ENCODE results near the gene ZNHIT1.
A peak's percentile ranks its signal among the peaks of the same experiment; 100 is the strongest.
"Not testable (repeated sequence)": the region's sequence is repeated elsewhere in the genome, so short reads cannot be mapped to it uniquely, and the experiment has no call there.

The ZNHIT1 gene

GRCh38 chr7:101189109-101189508 is 28.9 kb upstream of the ZNHIT1 start:
- no peak for DNase-seq

DNA sequence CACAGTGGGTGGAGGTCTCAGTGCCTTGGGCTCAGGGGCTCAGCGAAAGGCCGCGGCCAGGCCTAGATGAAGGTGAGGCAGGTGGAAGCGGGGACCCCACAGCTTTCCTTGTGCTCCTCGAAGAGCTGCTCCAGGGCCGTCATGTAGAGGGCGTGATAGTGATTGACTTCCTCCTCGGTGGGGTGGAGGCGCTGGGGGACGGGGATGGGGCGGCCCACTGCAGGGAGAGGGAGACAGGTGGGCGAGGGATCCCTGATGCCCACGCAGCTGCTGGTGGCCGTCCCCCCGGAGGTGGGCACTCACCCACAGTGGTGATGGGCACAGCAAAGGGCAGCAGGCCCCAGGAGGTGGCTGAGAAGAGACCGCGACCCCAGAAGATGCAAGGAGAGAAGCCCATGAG is 22.1 kb upstream of the ZNHIT1 start:
- no peak for DNase-seq

DNA sequence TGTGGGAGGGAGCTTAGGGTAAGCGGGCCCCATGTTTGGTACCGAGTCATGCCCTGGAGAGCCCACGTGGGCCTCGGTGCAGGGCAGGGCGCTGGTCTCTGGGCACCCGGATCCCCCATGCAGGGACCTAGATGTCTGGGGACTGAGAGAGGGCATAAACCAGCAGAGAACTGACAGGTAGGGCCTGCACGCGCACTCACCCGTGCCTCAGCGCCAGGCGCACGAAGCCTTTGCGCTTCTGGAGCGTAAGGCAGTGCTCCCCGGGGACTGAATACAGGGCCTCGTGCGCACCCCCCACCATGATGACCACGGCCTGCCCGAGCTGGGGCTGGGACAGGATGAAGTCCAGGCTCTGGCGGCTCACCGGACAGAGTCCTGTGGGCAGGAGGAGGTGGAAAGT is 20.0 kb upstream of the ZNHIT1 start:
- DNase-seq: no peak

DNA sequence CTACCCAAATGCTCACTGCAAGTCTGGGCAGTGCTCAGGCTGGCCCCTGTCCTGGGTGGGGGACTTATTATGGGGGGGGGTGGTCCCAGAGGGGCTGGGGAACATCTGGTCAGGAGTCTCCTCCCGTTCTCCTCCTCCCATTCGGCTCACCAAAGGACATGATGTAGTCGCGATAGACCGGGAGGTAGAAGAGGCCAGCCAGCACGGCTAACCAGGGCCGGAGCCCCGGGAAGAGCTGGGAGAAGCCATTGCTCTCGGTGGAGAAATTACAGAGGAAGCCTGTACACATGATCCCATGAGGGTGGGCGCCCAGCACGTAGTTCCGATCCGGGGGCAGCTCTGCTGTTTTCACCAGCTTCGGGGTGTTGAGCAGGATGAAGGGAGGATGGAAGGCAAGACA is 19.5 kb upstream of the ZNHIT1 start:
- no peak for DNase-seq

DNA sequence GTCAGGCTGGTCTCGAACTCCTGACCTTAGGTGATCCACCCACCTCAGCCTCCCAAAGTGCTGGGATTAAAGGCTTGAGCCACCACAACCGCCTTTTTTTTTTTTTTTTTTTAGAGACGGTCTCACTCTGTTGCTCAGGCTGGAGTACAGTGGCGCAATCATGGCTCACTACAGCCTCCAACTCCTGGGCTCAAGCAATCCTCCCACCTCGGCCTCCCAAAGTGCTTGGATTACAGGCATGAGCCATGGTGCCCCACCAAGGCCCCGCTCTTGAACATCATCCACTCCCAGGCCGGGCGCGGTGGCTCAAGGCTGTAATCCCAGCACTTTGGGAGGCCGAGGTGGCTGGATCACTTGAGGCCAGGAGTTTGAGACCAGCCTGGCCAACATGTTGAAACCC is 18.4 kb upstream of the ZNHIT1 start:
- not testable (repeated sequence) for DNase-seq

DNA sequence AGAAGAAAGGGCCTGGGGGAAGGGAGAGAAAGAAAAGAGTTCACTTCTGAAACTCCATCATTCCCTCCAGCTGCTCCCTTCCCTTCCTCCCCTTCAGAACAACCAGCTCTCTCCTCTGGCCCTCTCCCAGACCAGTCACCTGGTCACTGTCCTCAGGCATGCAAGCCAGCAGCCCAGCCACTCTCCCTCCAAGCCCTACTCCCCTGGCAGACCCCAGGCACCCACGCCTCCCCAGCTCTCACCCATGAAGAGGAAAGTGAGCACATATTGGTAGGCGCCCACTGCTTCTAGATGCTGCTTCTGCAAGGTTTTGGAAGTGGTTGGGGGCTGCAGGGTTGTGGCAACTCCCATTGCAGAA is 17.5 kb upstream of the ZNHIT1 start:
- DNase-seq: no peak

DNA sequence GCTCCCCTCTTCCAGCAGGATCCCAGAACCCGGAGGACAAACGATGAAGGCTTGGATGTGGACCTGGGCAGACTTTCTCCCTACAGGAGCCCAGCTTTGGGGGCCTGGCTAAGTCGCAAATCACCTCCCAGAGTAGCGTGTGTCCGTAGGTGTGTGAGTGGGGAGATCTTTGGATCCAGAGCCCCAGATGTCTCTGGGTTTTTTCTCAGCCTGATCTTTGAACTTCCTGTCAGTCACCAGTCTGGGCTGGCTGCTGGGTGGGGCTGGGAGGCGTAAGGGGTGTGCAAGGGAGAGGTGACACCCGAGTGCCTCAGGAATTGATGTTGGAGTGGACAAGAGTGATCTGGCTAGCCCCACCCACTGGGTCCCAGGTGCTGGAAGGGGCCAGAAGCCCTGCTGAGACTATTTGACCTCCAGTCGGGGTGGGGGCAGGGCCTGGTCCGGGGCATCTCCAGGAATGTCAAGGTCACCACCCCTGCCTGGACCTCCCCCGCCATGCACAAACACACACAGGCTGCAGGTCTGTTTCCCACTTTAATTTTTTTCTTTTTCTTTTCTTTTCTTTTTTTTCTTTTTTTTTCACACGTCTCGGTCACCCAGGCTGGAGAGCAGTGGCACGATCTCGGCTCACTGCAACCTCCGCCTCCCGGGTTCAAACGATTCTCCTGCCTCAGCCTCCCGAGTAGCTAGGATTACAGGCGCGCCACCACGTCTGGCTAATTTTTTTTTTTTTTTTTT is 16.9 kb upstream of the ZNHIT1 start, which contains the start of gene MOGAT3:
Gene MOGAT3 (minus strand): TSS at position 175 of the 738 bp plus-strand sequence. CDS start 182 bp downstream, outside the sequence.
- DNase-seq: no peak

GRCh38 chr7:101201695-101202602 is 16.0 kb upstream of the ZNHIT1 start:
- no peak for DNase-seq

DNA sequence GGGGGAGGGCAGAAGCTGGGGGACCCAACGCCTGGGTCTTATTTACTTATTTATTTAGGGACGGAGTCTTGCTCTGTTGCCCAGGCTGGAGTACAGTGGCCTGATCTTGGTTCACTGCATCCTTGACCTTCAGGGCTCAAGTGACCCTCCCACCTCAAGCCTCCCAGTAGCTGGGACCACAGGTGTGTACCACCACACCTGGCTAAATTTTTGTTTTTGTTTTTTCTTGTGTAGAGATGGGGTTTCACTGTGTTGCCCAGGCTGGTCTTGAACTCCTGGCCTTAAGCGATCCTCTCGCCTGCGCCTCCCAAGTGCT is 15.4 kb upstream of the ZNHIT1 start:
- DNase-seq: no peak

DNA sequence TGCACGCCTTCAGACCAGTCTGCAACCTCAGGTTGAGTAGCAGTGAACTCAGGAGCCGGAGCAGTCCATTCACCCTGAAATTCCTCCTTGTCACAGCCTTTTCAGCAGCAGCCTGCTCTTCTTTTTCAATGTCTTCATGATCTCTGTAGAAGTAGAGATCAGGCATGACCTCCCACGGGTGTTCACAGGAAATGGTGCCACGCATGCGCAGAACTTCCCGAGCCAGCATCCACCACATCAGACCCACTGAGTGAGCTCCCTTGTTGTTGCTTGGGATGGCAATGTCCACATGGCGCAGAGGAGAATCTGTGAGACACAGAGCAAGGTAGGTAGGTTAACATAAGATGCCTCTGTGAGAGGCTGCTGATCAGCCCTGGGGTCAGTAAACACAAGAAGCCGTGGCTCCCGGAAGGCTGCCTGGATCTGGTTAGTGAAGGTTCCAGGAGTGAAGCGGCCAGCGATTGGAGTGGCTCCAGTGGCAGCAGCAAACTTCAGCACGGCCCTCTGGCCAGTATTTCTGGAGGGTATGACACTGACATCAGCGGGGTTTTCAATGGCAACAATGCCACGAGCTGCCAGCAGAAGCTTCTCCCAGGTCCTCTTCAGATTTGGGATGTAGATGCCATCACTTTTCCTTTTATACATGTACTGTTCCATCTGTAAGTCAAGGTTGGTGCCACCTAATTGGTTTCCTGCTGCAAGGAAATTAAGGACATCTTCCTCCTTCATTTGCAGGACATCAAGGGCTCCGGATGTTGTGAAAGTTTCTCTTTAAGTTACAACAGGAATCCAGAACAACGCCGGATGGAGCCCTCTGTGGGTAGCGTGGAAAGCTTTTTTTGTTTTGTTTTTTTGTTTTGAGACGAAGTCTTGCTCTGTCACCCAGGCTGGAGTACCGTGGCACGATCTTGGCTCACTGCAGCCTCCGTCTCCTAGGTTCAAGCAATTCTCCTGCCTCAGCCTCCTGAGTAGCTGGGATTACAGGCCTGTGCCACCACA is 13.9 kb upstream of the ZNHIT1 start:
- peak; percentile 24 for DNase-seq

DNA sequence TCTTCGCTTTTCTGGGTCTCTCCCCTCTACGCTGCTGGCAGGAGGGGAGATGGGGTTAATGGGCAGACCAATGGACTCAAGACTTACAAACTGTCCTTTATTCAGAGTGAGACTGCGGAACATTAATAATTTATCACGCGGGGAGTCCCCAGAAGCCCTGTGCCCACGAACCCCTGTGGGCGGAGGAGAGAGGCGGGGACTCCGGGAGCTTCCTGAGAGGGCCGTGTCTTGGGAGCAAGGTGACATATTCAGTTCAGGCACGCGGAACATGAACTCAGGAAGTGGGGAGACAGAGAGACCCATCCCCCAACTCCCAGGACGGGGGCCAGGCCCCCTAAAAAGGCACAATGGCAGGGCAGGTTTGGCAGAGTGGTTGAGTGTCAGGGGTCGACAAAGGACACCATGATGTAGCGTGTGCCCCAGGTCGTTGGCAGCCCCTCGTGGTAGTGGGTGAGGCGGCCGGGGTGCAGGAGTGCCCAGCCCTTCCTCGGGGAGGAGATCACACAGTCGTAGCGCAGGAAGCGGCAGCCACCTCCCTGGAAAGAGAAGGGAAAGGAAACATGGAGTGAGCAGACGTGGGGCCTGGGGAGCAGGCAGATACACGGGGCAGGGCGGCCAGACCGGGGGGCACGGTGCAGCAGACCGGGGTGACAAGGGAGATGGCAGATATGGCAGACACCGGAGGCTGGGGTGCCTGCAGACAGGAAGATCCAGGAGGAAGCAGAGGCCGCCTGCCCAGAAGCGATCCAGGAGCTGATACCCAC is 11.9 kb upstream of the ZNHIT1 start:
- no peak for DNase-seq

DNA sequence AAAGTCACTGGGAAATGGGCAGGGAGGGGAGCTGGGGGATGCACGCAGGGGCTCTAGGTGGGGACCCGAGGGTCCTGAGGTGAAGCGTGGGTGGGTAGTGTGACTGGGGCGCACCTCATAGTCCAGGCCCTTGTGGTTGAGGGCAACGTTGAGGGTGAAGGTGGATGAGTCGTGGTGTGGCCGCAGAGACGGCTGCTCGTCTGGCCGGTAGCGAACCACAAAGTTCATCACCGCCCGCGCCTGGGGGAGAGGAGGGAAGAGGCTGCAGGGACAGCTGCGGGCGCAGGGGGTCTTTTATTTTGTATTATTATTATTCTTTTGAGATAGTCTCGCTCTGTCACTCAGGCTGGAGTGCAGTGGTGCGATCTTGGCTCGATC is 11.3 kb upstream of the ZNHIT1 start:
- no peak for DNase-seq

DNA sequence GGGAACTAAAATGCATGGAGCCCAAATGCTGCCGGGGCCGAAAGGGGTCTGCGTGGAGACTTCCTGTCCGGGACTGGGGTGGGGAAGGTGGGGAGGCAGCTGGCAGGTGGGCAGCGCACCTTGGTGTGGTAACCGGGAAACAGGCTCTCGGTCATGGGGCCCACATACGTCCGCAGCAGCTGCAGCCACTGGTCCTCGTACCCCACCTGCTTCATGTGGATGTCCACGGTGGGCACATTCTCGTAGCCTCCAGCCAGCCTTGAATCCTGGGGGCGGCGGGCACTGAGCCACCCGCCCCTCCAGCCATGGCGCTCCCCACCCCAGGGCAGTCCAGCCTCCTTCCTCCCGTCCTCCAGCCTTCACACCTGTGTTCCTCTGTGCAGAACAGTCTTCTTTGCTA is 10.5 kb upstream of the ZNHIT1 start:
- no peak for DNase-seq

GRCh38 chr7:101208794-101209193 is 9.2 kb upstream of the ZNHIT1 start:
- no peak for DNase-seq

DNA sequence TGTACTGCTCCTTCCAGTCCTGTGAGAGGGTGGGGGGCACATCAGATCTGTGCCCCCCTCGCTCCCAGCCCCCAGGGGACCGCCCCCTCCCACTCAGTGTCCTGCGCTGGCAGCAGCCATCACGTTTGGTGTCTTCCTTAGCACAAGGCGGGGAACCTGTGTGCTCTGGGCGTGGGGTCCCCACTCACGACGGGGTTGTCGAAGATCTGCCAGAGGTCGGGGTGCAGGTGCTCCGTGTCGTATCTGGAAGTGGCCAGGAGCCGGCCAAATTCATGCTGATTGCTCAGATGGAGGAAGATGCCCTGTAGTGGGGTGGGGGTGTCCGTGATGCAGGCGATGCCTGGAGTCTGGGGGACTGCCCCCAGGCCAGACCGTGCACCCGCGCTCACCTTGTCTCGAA is 7.8 kb upstream of the ZNHIT1 start:
- DNase-seq: no peak

- no peak for DNase-seq
Measured at GRCh38 chr7:101211501-101211900, 6.5 kb upstream of the ZNHIT1 start.

- no peak for DNase-seq
Measured at GRCh38 chr7:101212014-101212413, 6.0 kb upstream of the ZNHIT1 start.

GRCh38 chr7:101216001-101216859 is 1.7 kb upstream of the ZNHIT1 start:
- DNase-seq: no peak

DNA sequence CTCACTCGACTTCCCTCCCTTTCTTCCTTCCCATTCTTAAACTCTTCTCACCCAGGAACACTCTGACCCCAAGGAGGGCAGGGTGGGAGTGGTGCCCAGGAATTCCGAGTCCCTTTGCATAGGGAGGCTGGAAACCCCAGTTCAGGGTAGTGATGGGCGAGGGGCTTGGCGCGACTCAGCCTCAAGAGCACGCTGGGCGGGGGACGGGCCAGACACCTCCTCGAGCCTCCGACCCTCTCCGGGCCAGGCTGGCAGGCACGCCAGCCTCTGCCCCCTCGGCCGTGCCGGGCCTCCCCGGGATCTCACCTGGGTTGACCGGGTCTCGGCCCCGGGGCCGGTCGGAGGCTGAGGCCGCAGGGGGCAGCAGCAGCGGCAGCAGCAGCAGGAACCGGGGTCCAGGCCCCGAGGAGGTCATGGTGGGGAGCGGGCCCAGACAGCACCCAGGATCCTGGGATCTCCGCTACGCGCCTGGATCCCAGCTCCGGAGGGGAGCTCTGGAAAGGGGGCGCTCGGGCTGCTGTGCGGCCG is 1.0 kb upstream of the ZNHIT1 start:
- no peak for DNase-seq

- DNase-seq: no peak
Measured at GRCh38 chr7:101218236-101219125, 516 bp downstream of the ZNHIT1 start.

Measured in CD4-positive, alpha-beta T cell treated with Interleukin-6 for 4 hours (primary cell).